Stomach (tissue), 9 donors: ENCODE measurements around the gene GLDC. TPM values are rescaled to one million over a fixed set of nuclear protein-coding genes. Genes with fewer than 3 reads are reported as not detected.

Experiments
- DNase-seq, 2 donors: peaks; one replicate each; pipeline versions ENCODE4 v3.0.0 to v3.0.0-alpha.2; 2013 to 2019
- H3K27ac ChIP-seq, 5 donors: fragments of 200-600 bp in 4 of 5; sonication (generic) in 4 of 5; one replicate each; pipeline ENCODE4 v1.5.1; 2013 to 2019; ENCODE audit warnings: mild to moderate bottlenecking in 1 of 5, moderate library complexity in 1 of 5
- H3K27me3 ChIP-seq, 3 donors: fragments of 200-600 bp; sonication (generic); one replicate each; pipeline ENCODE4 v1.5.1; 2017 to 2019; ENCODE audit warnings: mixed run types in 1 of 3
- H3K36me3 ChIP-seq, 4 donors: fragments of 200-600 bp; sonication (generic); 1 replicate in 3 of 4; 2 replicates in 1 of 4; pipeline ENCODE4 v1.5.1; 2016 to 2019
- H3K4me1 ChIP-seq, 4 donors: fragments of 200-600 bp; sonication (generic); one replicate each; pipeline ENCODE4 v1.5.1; 2016 to 2019
- H3K4me3 ChIP-seq, 4 donors: fragments of 200-600 bp; sonication (generic) in 3 of 4; one replicate each; pipeline ENCODE4 v1.5.1; 2016 to 2019; ENCODE audit warnings: mild to moderate bottlenecking in 1 of 4
- H3K9me3 ChIP-seq, 4 donors: fragments of 200-600 bp; sonication (generic); one replicate each; pipeline ENCODE4 v1.5.1; 2016 to 2019
- CTCF ChIP-seq, 7 experiments: fragments of 450-650 bp in 4 of 7; fragments of 200-600 bp in 3 of 7; sonication (generic) in 3 of 7; IDR thresholded peaks; one replicate each; pipeline ENCODE4 v1.5.1; 2016 to 2019; ENCODE audit warnings: antibody characterized with exemption in 7 of 7, control low read depth in 2 of 7, mild to moderate bottlenecking in 1 of 7
- EP300 ChIP-seq: sonication (generic); formaldehyde crosslinking; IDR thresholded peaks from one replicate; pipeline ENCODE4 v1.6.1; 2017; ENCODE audit warnings: antibody characterized with exemption
- POLR2A ChIP-seq, 4 donors: fragments of 450-650 bp; IDR thresholded peaks; one replicate each; pipeline ENCODE4 v1.6.1; 2016; ENCODE audit warnings: antibody characterized with exemption in 4 of 4, control low read depth in 2 of 4, mild to moderate bottlenecking in 1 of 4, moderate library complexity in 1 of 4
- POLR2AphosphoS5 ChIP-seq, 3 donors: sonication (generic); formaldehyde crosslinking; IDR thresholded peaks; one replicate each; pipeline ENCODE4 v1.6.1; 2016; ENCODE audit warnings: antibody characterized with exemption in 3 of 3
- whole genome bisulfite sequencing, 5 donors: extraction: QIAGEN DNeasy Blood & Tissue Kit in 3 of 5; methylation state at CpG; one replicate each; pipeline versions ENCODE4 v1.1.5 to v1.1.7; 2013 to 2018; 5-methylcytosine and 5-hydroxymethylcytosine counted together
- intact Hi-C: fragments of 100-400 bp; cut with DNase I; formaldehyde crosslinking; loops from one replicate; pipeline ENCODE4 v1.15.1; 2023; ENCODE audit warnings: low total_unique reads
- polyA plus RNA-seq, 3 donors: library from polyadenylated mRNA; stranded (reverse); fragments of 200-250 nt; gene quantifications; one replicate each; pipeline ENCODE4 v1.2.3, GENCODE V29; 2013
- total RNA-seq, 5 donors: library from RNA; depleted of rRNA; stranded (reverse); fragments of >200 nt; gene quantifications; one replicate each; pipeline versions ENCODE4 v1.1.0 to v1.2.3, GENCODE V29; 2014 to 2016
- donor health status: healthy with polysubstance abuse.
- donor health status: Bipolar disorder and iron deficiency.
- donor health status: healthy.

GLDC gene
- total and polyA plus RNA-seq, 8 donors = 0.31 to 3.7 (median 1.3) TPM; not detected in 4

GRCh38 chr9:6620796-6621195 is 24.7 kb downstream of the GLDC start:
- DNase-seq = no peak
- no peaks in the 10 kb centered on the region for H3K9me3 ChIP-seq
- no peak overlapping the region for H3K4me3 ChIP-seq
- no peaks in the 10 kb centered on the region for H3K36me3 ChIP-seq
- H3K27me3 ChIP-seq = no peaks in the 10 kb centered on the region
- no peak overlapping the region for H3K27ac ChIP-seq
- TF ChIP-seq EP300 = no peak
- TF ChIP-seq POLR2AphosphoS5 (IDR thresholded peaks at IDR 0.05) = no peak
- no peak for TF ChIP-seq POLR2A (IDR thresholded peaks at IDR 0.05)
- no peak for TF ChIP-seq CTCF (IDR thresholded peaks at IDR 0.05)
- intact Hi-C loops = no loop called here
- H3K4me1 ChIP-seq = no peaks in the 10 kb centered on the region
- WGBS, 5 donors = 74 to 91% (median 85%) methylated on average over 5 of the region's 5 CpGs

- H3K4me1 ChIP-seq = no peaks in the 10 kb centered on the region
- no peaks in the 10 kb centered on the region for H3K9me3 ChIP-seq
- intact Hi-C loops = no loop called here
- DNase-seq = no peak
- no peak overlapping the region for H3K4me3 ChIP-seq
- WGBS, 5 donors = 79 to 90% (median 88%) methylated on average over 3 of the region's 3 CpGs
- H3K36me3 ChIP-seq = no peaks in the 10 kb centered on the region
- no peaks in the 10 kb centered on the region for H3K27me3 ChIP-seq
- no peak overlapping the region for H3K27ac ChIP-seq
- TF ChIP-seq CTCF (IDR thresholded peaks at IDR 0.05) (no peak), EP300 (no peak), POLR2A (IDR thresholded peaks at IDR 0.05) (no peak), POLR2AphosphoS5 (IDR thresholded peaks at IDR 0.05) (no peak)
Observed at GRCh38 chr9:6620353-6620752, 25.2 kb downstream of the GLDC start.

- Histone ChIP-seq H3K4me3 (no peak overlapping the region), H3K27ac (no peak overlapping the region), H3K27me3 (no peaks in the 10 kb centered on the region), H3K9me3 (no peaks in the 10 kb centered on the region), H3K36me3 (no peaks in the 10 kb centered on the region), H3K4me1 (no peaks in the 10 kb centered on the region)
- TF ChIP-seq EP300 (no peak), POLR2AphosphoS5 (IDR thresholded peaks at IDR 0.05) (no peak), CTCF (IDR thresholded peaks at IDR 0.05) (no peak), POLR2A (IDR thresholded peaks at IDR 0.05) (no peak)
- WGBS, 5 donors = 80 to 95% (median 94%) methylated on average over 6 of the region's 6 CpGs
- intact Hi-C loops = no loop called here
- DNase-seq = no peak
Observed at GRCh38 chr9:6619909-6620308, 25.6 kb downstream of the GLDC start.

- Histone ChIP-seq H3K36me3 (no peaks in the 10 kb centered on the region), H3K27me3 (no peaks in the 10 kb centered on the region), H3K4me3 (no peak overlapping the region), H3K9me3 (no peaks in the 10 kb centered on the region), H3K4me1 (no peaks in the 10 kb centered on the region), H3K27ac (no peak overlapping the region)
- no peak for TF ChIP-seq EP300
- TF ChIP-seq POLR2AphosphoS5 (IDR thresholded peaks at IDR 0.05) = no peak
- no peak for TF ChIP-seq CTCF (IDR thresholded peaks at IDR 0.05)
- TF ChIP-seq POLR2A (IDR thresholded peaks at IDR 0.05) = no peak
- no peak for DNase-seq
- intact Hi-C loops = no loop called here
- 63 to 69% (median 64%) methylated on average over 9 of the region's 9 CpGs for WGBS, 5 donors
Observed at GRCh38 chr9:6616951-6617602, 28.5 kb downstream of the GLDC start.
